H1 (cell line): Measurements from ENCODE around the gene PSMD13. TPM values are rescaled to one million over a fixed set of nuclear protein-coding genes. Genes with fewer than 3 reads are reported as not detected.
A peak's percentile ranks its signal among the peaks of the same experiment; 100 is the strongest.

Source experiments
- CTCF ChIA-PET: fragments of 300-600 bp; sonication (Branson Sonifier 250); formaldehyde crosslinking; loops from one replicate; lab custom pipeline; 2021; ENCODE audit not compliant: partially characterized antibody; lab: Charles Lee
- POLR2A ChIA-PET: fragments of 300-600 bp; sonication (Branson Sonifier 250); formaldehyde crosslinking; loops from one replicate; lab custom pipeline; 2021; ENCODE audit warnings: inconsistent platforms; ENCODE audit not compliant: partially characterized antibody; lab: Charles Lee
- DNase-seq, 2 experiments: peaks; one replicate each; pipeline versions ENCODE4 v3.0.0 to v3.0.0-alpha.2; 2010 to 2022; ENCODE audit warnings: low spot score in 2 of 2, low read depth in 1 of 2, mixed read lengths in 1 of 2
- FAIRE-seq: peaks from 2 replicates; lab custom pipeline; 2011; peaks lifted over from hg19 to GRCh38; lab: Jason Lieb, UNC
- H2AFZ ChIP-seq: 2 replicates; pipeline ENCODE4 v1.8.1; 2012; ENCODE audit warnings: low read length, inconsistent platforms
- H2AK5ac ChIP-seq: 2 replicates; pipeline ENCODE4 v1.6.1; 2013; ENCODE audit warnings: low read depth, low read length
- H2BK120ac ChIP-seq: replicated peaks from 2 replicates; pipeline ENCODE3; 2013; ENCODE audit warnings: low read depth, low read length, inconsistent platforms
- H2BK12ac ChIP-seq: 2 replicates; pipeline ENCODE4 v1.6.1; 2013; ENCODE audit warnings: low read depth, low read length
- H2BK15ac ChIP-seq: 2 replicates; pipeline ENCODE4 v1.6.1; 2013; ENCODE audit warnings: low read length
- H2BK20ac ChIP-seq: 2 replicates; pipeline ENCODE4 v1.6.1; 2013; ENCODE audit warnings: low read length
- H2BK5ac ChIP-seq: 2 replicates; pipeline ENCODE4 v1.6.1; 2013; ENCODE audit warnings: low read depth, low read length
- H3K14ac ChIP-seq: 2 replicates; pipeline ENCODE4 v1.6.1; 2013; ENCODE audit warnings: inconsistent platforms; ENCODE audit not compliant: insufficient read length
- H3K18ac ChIP-seq: 2 replicates; pipeline ENCODE4 v1.6.1; 2013; ENCODE audit warnings: low read length; ENCODE audit errors: extremely low read depth
- H3K23ac ChIP-seq: 2 replicates; pipeline ENCODE4 v1.6.1; 2013; ENCODE audit warnings: inconsistent platforms; ENCODE audit not compliant: insufficient read length
- H3K23me2 ChIP-seq: 2 replicates; pipeline ENCODE4 v1.6.1; 2013; ENCODE audit warnings: low read depth, low read length
- H3K27ac ChIP-seq: 2 replicates; pipeline ENCODE4 v1.6.1; 2011; ENCODE audit warnings: low read depth, low read length, inconsistent platforms
- H3K27me3 ChIP-seq, 4 experiments: replicated peaks in 1 of 4; 1 replicate in 1 of 4; 2 replicates in 3 of 4; pipeline versions ENCODE4 v1.6.1 to v1.8.1; 2011 to 2013; ENCODE audit warnings: low read length in 3 of 4, mild to moderate bottlenecking in 3 of 4, inconsistent platforms in 2 of 4, mixed read lengths in 2 of 4, moderate library complexity in 1 of 4; ENCODE audit not compliant: control insufficient read depth in 3 of 4, insufficient read depth in 3 of 4; ENCODE audit errors: extremely low read depth in 1 of 4
- H3K36me3 ChIP-seq, 4 experiments: 2 replicates each; pipeline versions ENCODE4 v1.6.1 to v1.8.1; 2011 to 2013; ENCODE audit warnings: mild to moderate bottlenecking in 4 of 4, low read length in 3 of 4, moderate library complexity in 2 of 4, control low read depth in 1 of 4, inconsistent platforms in 1 of 4; ENCODE audit not compliant: insufficient read depth in 4 of 4, control insufficient read depth in 2 of 4
- H3K4ac ChIP-seq: replicated peaks from 2 replicates; pipeline ENCODE3; 2013; ENCODE audit warnings: low read length, low read depth, mixed read lengths, inconsistent platforms; ENCODE audit not compliant: insufficient read length
- H3K4me1 ChIP-seq, 4 experiments: replicated peaks in 1 of 4; 1 replicate in 1 of 4; 2 replicates in 3 of 4; pipeline versions ENCODE4 v1.6.1 to v1.8.1; 2011 to 2013; ENCODE audit warnings: low read length in 3 of 4, inconsistent platforms in 2 of 4, mixed read lengths in 1 of 4; ENCODE audit not compliant: insufficient read depth in 4 of 4, control insufficient read depth in 3 of 4
- H3K4me2 ChIP-seq, 2 experiments: 2 replicates each; pipeline versions ENCODE4 v1.6.1 to v1.8.1; 2011 to 2013; ENCODE audit warnings: low read depth in 2 of 2, low read length in 2 of 2, control low read depth in 1 of 2, inconsistent platforms in 1 of 2, mild to moderate bottlenecking in 1 of 2; ENCODE audit not compliant: insufficient read depth in 1 of 2
- H3K4me3 ChIP-seq, 4 experiments: fragments of 200-600, 300-600 bp in 1 of 4; sonication (generic), shearing (Covaris generic), sonication (Bioruptor Twin) in 1 of 4; 2 replicates each; pipeline versions ENCODE4 v1.5.1 to v1.8.1; 2011 to 2016; ENCODE audit warnings: low read length in 4 of 4, low read depth in 3 of 4, control low read depth in 2 of 4, inconsistent platforms in 2 of 4, mild to moderate bottlenecking in 2 of 4, mixed read lengths in 1 of 4, moderate library complexity in 1 of 4; ENCODE audit not compliant: insufficient read depth in 2 of 4; ENCODE audit errors: extremely low read depth in 1 of 4
- H3K56ac ChIP-seq: replicated peaks from 2 replicates; pipeline ENCODE3; 2013; ENCODE audit warnings: low read depth, mild to moderate bottlenecking, mixed read lengths, low read length, inconsistent platforms; ENCODE audit not compliant: insufficient read length
- H3K79me1 ChIP-seq: 2 replicates; pipeline ENCODE4 v1.6.1; 2013; ENCODE audit warnings: low read depth, low read length, control low read depth
- H3K79me2 ChIP-seq, 2 experiments: 2 replicates each; pipeline versions ENCODE4 v1.6.1 to v1.8.1; 2012 to 2013; ENCODE audit warnings: low read length in 2 of 2, mild to moderate bottlenecking in 2 of 2, inconsistent platforms in 1 of 2; ENCODE audit not compliant: insufficient read depth in 2 of 2, control insufficient read depth in 1 of 2
- H3K9ac ChIP-seq, 4 experiments: replicated peaks in 1 of 4; 1 replicate in 1 of 4; 2 replicates in 3 of 4; pipeline versions ENCODE4 v1.6.1 to v1.8.1; 2011 to 2013; ENCODE audit warnings: low read depth in 3 of 4, low read length in 3 of 4, control low read depth in 2 of 4, mild to moderate bottlenecking in 2 of 4, moderate library complexity in 2 of 4, inconsistent platforms in 1 of 4; ENCODE audit errors: extremely low read depth in 1 of 4
- H3K9me3 ChIP-seq, 2 experiments: 2 replicates each; pipeline versions ENCODE4 v1.6.1 to v1.8.1; 2012 to 2013; ENCODE audit warnings: mild to moderate bottlenecking in 2 of 2, moderate library complexity in 2 of 2, control low read depth in 1 of 2, inconsistent platforms in 1 of 2, low read depth in 1 of 2, low read length in 1 of 2, mixed read lengths in 1 of 2; ENCODE audit not compliant: insufficient read depth in 2 of 2
- H4K20me1 ChIP-seq, 2 experiments: replicated peaks in 1 of 2; 2 replicates each; pipeline versions ENCODE3 to v1.8.1; 2011 to 2013; ENCODE audit warnings: inconsistent platforms in 2 of 2, low read length in 2 of 2, mild to moderate bottlenecking in 1 of 2; ENCODE audit not compliant: insufficient read depth in 2 of 2, control insufficient read depth in 1 of 2
- H4K5ac ChIP-seq: 2 replicates; pipeline ENCODE4 v1.6.1; 2013; ENCODE audit warnings: low read length, low read depth, mixed read lengths, inconsistent platforms; ENCODE audit not compliant: insufficient read length
- H4K8ac ChIP-seq: 2 replicates; pipeline ENCODE4 v1.8.0; 2013; ENCODE audit warnings: mild to moderate bottlenecking, moderate library complexity, low read length, inconsistent platforms; ENCODE audit not compliant: insufficient read depth; ENCODE audit errors: extremely low read depth
- H4K91ac ChIP-seq: replicated peaks from 2 replicates; pipeline ENCODE3; 2013; ENCODE audit warnings: low read length, mixed read lengths, inconsistent platforms; ENCODE audit not compliant: insufficient read length
- ASH2L ChIP-seq: fragments of 200-600, 300-600 bp; sonication (generic); IDR thresholded peaks from one replicate; pipeline ENCODE4 v1.7.1; 2017; ENCODE audit warnings: low read length
- BACH1 ChIP-seq: IDR thresholded peaks from 2 replicates; pipeline ENCODE4 v1.6.1; 2012; ENCODE audit warnings: low read length, improper control_type of control experiment
- CBX5 ChIP-seq: fragments of 300-800, 300-1000 bp; sonication (generic); IDR thresholded peaks from 2 replicates; pipeline ENCODE4 v1.7.1; 2016; ENCODE audit warnings: antibody characterized with exemption, low read length, low read depth
- CBX8 ChIP-seq: fragments of 300-800, 300-1000 bp; sonication (generic); IDR thresholded peaks from 2 replicates; pipeline ENCODE4 v1.7.1; 2016; ENCODE audit warnings: low read depth, low read length, borderline replicate concordance
- CHD1 ChIP-seq: IDR thresholded peaks from 2 replicates; pipeline ENCODE4 v1.6.1; 2012; ENCODE audit warnings: low read depth, low read length, improper control_type of control experiment
- EP300 ChIP-seq, 2 experiments: IDR thresholded peaks; 1 replicate in 1 of 2; 2 replicates in 1 of 2; pipeline ENCODE4 v1.6.1; 2011 to 2012; ENCODE audit warnings: low read depth in 2 of 2, low read length in 2 of 2, mild to moderate bottlenecking in 2 of 2, borderline replicate concordance in 1 of 2, inconsistent platforms in 1 of 2, moderate library complexity in 1 of 2
- MAFK ChIP-seq: IDR thresholded peaks from 2 replicates; pipeline ENCODE4 v1.6.1; 2012; ENCODE audit warnings: low read depth, mild to moderate bottlenecking, improper control_type of control experiment, low read length
- PHF8 ChIP-seq: fragments of 200-600 bp; sonication (generic); conservative IDR thresholded peaks from 2 replicates; pipeline ENCODE4 v1.7.1; 2012; ENCODE audit warnings: low read depth, mild to moderate bottlenecking, inconsistent platforms, low read length, moderate library complexity
- POLR2AphosphoS5 ChIP-seq: IDR thresholded peaks from 2 replicates; pipeline ENCODE4 v1.6.1; 2011; ENCODE audit warnings: low read depth, low read length
- RXRA ChIP-seq: IDR thresholded peaks from 2 replicates; pipeline ENCODE4 v1.6.1; 2011; ENCODE audit warnings: low read depth, mild to moderate bottlenecking, low read length, moderate library complexity; ENCODE audit not compliant: insufficient read depth
- SIRT6 ChIP-seq: IDR thresholded peaks from one replicate; pipeline ENCODE4 v1.7.1; 2012; ENCODE audit warnings: low read length, inconsistent platforms
- TEAD4 ChIP-seq: IDR thresholded peaks from 2 replicates; pipeline ENCODE4 v1.6.1; 2012; ENCODE audit warnings: low read depth, low read length, inconsistent platforms, mixed read lengths
- WGBS, 2 experiments: shearing (Covaris generic) in 1 of 2; methylation state at CpG; one replicate each; pipeline versions ENCODE4 v1.1.6 to v1.1.7; 2013 to 2015; ENCODE audit warnings: low lambda C conversion rate in 2 of 2, mixed read lengths in 2 of 2, inconsistent platforms in 1 of 2, low coverage in 1 of 2, missing lambda C conversion rate in 1 of 2; ENCODE audit not compliant: insufficient replicate concordance in 2 of 2, insufficient coverage in 1 of 2, insufficient read length in 1 of 2; ENCODE audit errors: extremely low coverage in 1 of 2, missing lambda C conversion rate in 1 of 2; 5-methylcytosine and 5-hydroxymethylcytosine counted together
- polyA plus RNA-seq, 7 experiments: library from polyadenylated mRNA; depleted of rRNA in 3 of 7; stranded (reverse) in 5 of 7; unstranded in 2 of 7; fragments of >200 nt in 5 of 7; fragments of 200-250 nt in 2 of 7; gene quantifications; 1 replicate in 5 of 7; 2 replicates in 1 of 7; 4 replicates in 1 of 7; pipeline versions ENCODE4 v1.2.1 to v1.2.3, GENCODE V29; 2011 to 2013; ENCODE audit warnings: missing spikeins in 2 of 7, mixed read lengths in 2 of 7
- total RNA-seq: library from RNA; stranded (reverse); fragmentation: NEBNext Ultra II Directional; extraction: Animal tissue kit (Norgen Biotek cat#: 25700); gene quantifications from 2 replicates; pipeline ENCODE4 v1.2.1, GENCODE V29; 2021
- TF ChIP-seq, protein P1 (sequence below): IDR thresholded peaks from 2 replicates; pipeline ENCODE4 v1.6.1; 2012; ENCODE audit warnings: inconsistent platforms

Gene PSMD13
- total and polyA plus RNA-seq, 2 of the 8 experiments (the other 6 are each of a cell fraction or from before 2014, with no cell fraction given): 121 to 141 TPM

DNA sequence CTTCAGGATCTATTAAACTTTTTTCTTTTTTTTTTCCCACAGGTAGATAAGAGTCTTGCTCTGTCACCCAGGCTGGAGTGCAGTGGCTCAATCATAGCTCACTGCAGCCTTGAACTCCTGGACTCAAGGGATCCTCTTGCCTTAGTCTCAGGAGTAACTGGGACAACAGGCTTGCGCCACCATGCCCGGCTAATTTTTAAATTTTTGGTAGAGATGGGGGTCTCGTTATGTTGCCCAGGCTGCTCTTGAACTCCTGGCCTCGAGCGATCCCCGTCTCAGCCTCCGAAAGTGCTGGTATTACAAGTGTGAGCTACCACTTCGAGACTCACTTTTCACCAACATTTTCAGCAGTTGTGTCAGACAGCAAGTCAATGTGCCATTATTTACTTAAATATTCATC is 1.6 kb upstream of the PSMD13 start:
- ChIA-PET CTCF (interaction anchor here (0.8 to 3.1 kb wide), 5 partner anchors 13 to 155 kb away, joined by 3 to 11 read pairs (median 3); no protein-coding TSS in a partner anchor), POLR2A (interaction anchor here (1.0 to 9.7 kb wide), 5 partner anchors 13 to 82 kb away, joined by 3 to 99 read pairs (median 4); partner anchors contain the start of genes BET1L and RIC8A)
- Histone ChIP-seq H3K79me1 (peaks cover 4% of the 10 kb centered on the region; the same call in 1 of the 2 replicates), H3K4me1 (no peaks in the 10 kb centered on the region; a peak in 1 of 7 replicates), H2BK15ac (no peak overlapping the region), H3K14ac (no peak overlapping the region), H2BK12ac (no peak overlapping the region), H3K56ac (no peak overlapping the region), H3K4me3 (peak overlapping the region; percentile 79 to 96 (median 91); a peak in 7 of 8 replicates), H2BK5ac (no peak overlapping the region), H3K18ac (no peak overlapping the region), H3K36me3 (peaks cover 0 to 6% (median 0%) of the 10 kb centered on the region in 4 experiments; a peak in 3 of 8 replicates), H3K27me3 (no peaks in the 10 kb centered on the region), H3K4me2 (peak overlapping the region; percentile 82 to 90), H3K9me3 (no peaks in the 10 kb centered on the region), H2AK5ac (no peak overlapping the region), H4K20me1 (peaks cover 0 to 2% of the 10 kb centered on the region in 2 experiments), H3K79me2 (peaks cover 5 to 20% of the 10 kb centered on the region in 2 experiments), H4K5ac (no peak overlapping the region), H3K4ac (no peak overlapping the region), H2AFZ (no peak overlapping the region), H4K8ac (no peak overlapping the region), H3K23ac (no peak overlapping the region), H2BK120ac (no peak overlapping the region), H3K27ac (no peak overlapping the region), H4K91ac (no peak overlapping the region), H3K23me2 (peaks cover 14% of the 10 kb centered on the region), H2BK20ac (no peak overlapping the region), H3K9ac (peak overlapping the region in 1 of 4 experiments; percentile 87; a peak in 1 of 7 replicates)
- no peak for TF ChIP-seq CHD1
- TF ChIP-seq RXRA: no peak
- TF ChIP-seq POLR2AphosphoS5: no peak
- TF ChIP-seq CBX8: no peak
- TF ChIP-seq, protein P1, sequence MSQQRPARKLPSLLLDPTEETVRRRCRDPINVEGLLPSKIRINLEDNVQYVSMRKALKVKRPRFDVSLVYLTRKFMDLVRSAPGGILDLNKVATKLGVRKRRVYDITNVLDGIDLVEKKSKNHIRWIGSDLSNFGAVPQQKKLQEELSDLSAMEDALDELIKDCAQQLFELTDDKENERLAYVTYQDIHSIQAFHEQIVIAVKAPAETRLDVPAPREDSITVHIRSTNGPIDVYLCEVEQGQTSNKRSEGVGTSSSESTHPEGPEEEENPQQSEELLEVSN: no peak
- no peak for TF ChIP-seq TEAD4
- TF ChIP-seq ASH2L: no peak
- TF ChIP-seq BACH1: no peak
- no peak for TF ChIP-seq SIRT6
- TF ChIP-seq EP300 (IDR thresholded peaks at IDR 0.05; ENCODE audit: borderline replicate concordance in 1 of 2, low read depth in 2 of 2, low read length in 2 of 2): no peak
- no peak for TF ChIP-seq MAFK
- TF ChIP-seq CBX5: no peak
- no peak for TF ChIP-seq PHF8
- FAIRE-seq: no peak
- DNase-seq: no peak
- 96% methylated on average over 8 of the region's 8 CpGs; no CpG with 5 or more reads in 1 of the 2 experiments for WGBS, 2 experiments
